Esophagus squamous epithelium (tissue), 4 donors: ENCODE data around the gene FLVCR2.

Experiments used
- CTCF ChIP-seq, 6 experiments: fragments of 450-650 bp in 4 of 6; fragments of 200-600 bp in 2 of 6; sonication (generic) in 2 of 6; IDR thresholded peaks; one replicate each; pipeline ENCODE4 v1.5.1; 2016 to 2019; ENCODE audit warnings: antibody characterized with exemption in 6 of 6, mild to moderate bottlenecking in 4 of 6, moderate library complexity in 4 of 6
- POLR2A ChIP-seq, 4 donors: fragments of 450-650 bp; IDR thresholded peaks; one replicate each; pipeline ENCODE4 v1.6.1; 2017; ENCODE audit warnings: antibody characterized with exemption in 4 of 4, mild to moderate bottlenecking in 4 of 4, moderate library complexity in 3 of 4

DNA sequence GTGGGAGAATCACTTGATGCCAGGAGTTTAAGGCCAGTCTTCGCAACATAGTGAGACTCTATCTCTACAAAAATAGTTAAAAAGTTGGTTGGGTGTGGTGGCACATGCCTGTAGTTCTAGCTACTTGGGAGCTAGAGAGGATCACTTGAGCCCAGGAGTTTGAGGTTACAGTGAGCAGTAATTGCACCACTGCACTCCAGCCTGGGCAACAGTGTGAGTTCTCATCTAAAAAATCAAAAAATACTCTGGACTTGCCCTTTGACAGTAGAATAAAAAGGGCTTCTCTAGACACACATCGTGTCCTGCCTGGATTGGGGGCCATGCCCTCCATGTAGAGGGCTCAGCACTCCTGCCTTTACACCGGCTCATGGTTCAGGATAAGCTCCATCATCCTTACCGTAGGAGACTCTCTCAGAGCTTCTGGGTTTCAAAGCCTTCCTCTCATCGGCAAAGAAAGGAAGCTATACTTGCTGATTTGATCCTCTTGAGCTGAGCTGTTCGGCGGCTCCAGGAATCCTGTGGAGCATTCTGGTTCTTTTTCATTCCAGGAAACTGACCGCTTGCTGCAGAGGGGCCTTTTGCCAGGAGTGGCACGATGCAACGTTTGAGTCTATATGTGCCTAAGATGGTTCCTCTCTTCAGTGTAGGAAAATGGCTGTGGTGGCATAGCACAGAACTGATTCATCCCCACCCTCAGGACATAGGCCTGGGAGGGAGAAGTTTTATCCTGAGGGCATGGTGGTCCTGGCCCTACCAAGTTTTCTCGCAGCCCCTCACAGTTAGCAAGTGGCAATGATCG, 29.6 kb downstream of the FLVCR2 start:
- no peak for TF ChIP-seq POLR2A (IDR thresholded peaks at IDR 0.05)
- no peak for TF ChIP-seq CTCF (IDR thresholded peaks at IDR 0.05)
